NCI-H2227 (cell line): ENCODE results near the gene PLA2G4D.

Experiments
- DNase-seq: peaks from one replicate; lab custom pipeline; 2025; ENCODE audit not compliant: unreplicated experiment; lab: John Stamatoyannopoulos, UW

Gene PLA2G4D

GRCh38 chr15:42094512-42094963 lies at the start of gene PLA2G4D:
TSS of gene PLA2G4D (minus strand) at chr15:42094562. CDS start at chr15:42094459, 103 bp downstream.
- no peak for DNase-seq

- no peak for DNase-seq
Observed at GRCh38 chr15:42143356-42143755, 49.0 kb upstream of the PLA2G4D start.

- DNase-seq, result no peak
Observed at GRCh38 chr15:42141795-42142667, 47.7 kb upstream of the PLA2G4D start.

- DNase-seq, result no peak
Observed at GRCh38 chr15:42141246-42141645, 46.9 kb upstream of the PLA2G4D start.

- no peak for DNase-seq
Observed at GRCh38 chr15:42140383-42141070, 46.2 kb upstream of the PLA2G4D start.

- DNase-seq, result no peak
Observed at GRCh38 chr15:42139596-42139995, 45.2 kb upstream of the PLA2G4D start.

- DNase-seq, result no peak
Observed at GRCh38 chr15:42138968-42139386, 44.6 kb upstream of the PLA2G4D start.

- no peak for DNase-seq
Observed at GRCh38 chr15:42138411-42138810, 44.0 kb upstream of the PLA2G4D start.

- DNase-seq, result peak; percentile 40
Observed at GRCh38 chr15:42137461-42138261, 43.3 kb upstream of the PLA2G4D start.

GRCh38 chr15:42136513-42136912 lies 42.2 kb upstream of the PLA2G4D start:
- no peak for DNase-seq

- DNase-seq, result no peak
Observed at GRCh38 chr15:42135351-42135750, 41.0 kb upstream of the PLA2G4D start.

- no peak for DNase-seq
Observed at GRCh38 chr15:42134617-42135245, 40.4 kb upstream of the PLA2G4D start.

GRCh38 chr15:42133886-42134502 lies 39.6 kb upstream of the PLA2G4D start:
- DNase-seq, result peak; percentile 33

GRCh38 chr15:42133356-42133755 lies 39.0 kb upstream of the PLA2G4D start:
- no peak for DNase-seq

GRCh38 chr15:42131826-42132806 lies 37.8 kb upstream of the PLA2G4D start:
- peak; percentile 7 for DNase-seq

GRCh38 chr15:42131006-42131405 lies 36.6 kb upstream of the PLA2G4D start:
- no peak for DNase-seq

- no peak for DNase-seq
Observed at GRCh38 chr15:42130246-42130986, 36.1 kb upstream of the PLA2G4D start.

GRCh38 chr15:42129364-42129763 lies 35.0 kb upstream of the PLA2G4D start:
- no peak for DNase-seq
